NCI-H345 treated with DMSO at 0.1 percent for 48 hours (cell line): ENCODE results near the gene EDEM2.
"Not testable (repeated sequence)": the region's sequence is repeated elsewhere in the genome, so short reads cannot be mapped to it uniquely, and the experiment has no call there.

Experiments used
- DNase-seq: peaks from one replicate; lab custom pipeline; 2025; ENCODE audit not compliant: unreplicated experiment; lab: John Stamatoyannopoulos, UW

Gene EDEM2

DNA sequence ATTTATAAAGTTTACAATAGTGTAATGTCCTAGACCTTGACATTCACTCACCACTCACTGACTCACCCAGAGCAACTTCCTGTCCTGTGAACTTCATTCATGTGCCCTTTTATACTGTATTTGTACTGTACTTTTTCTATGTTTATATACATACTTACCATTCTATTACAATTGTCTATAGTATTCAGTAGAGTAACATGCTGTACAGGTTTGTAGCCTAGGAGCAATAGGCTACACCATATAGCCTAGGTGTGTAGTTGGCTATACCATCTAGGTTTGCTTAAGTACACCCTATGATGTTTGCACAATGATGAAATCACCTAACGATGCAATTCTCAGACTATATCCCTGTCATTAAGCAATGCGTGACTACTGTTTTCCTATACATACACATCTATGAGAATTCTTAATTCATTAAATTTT lies 17.5 kb downstream of the EDEM2 start:
- DNase-seq: no peak

DNA sequence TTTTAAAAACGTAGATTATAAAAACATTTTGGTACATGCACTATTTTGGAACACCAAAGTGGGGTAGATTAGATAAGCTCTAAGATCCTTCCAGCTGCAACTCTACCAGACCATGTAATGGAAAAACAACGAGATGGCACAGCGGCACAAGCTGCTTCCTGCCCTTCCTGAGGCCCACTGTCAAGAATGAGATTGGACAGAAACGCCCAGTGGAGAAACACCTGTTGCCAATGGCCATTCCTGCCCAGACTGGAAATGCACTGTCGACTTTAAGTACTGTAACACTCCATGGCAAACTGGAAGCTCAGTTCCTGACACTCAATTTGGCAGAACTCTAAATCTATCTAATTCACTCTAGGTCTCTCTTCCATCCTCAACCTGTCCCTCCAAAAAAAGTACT lies 21.4 kb downstream of the EDEM2 start:
- DNase-seq: no peak

DNA sequence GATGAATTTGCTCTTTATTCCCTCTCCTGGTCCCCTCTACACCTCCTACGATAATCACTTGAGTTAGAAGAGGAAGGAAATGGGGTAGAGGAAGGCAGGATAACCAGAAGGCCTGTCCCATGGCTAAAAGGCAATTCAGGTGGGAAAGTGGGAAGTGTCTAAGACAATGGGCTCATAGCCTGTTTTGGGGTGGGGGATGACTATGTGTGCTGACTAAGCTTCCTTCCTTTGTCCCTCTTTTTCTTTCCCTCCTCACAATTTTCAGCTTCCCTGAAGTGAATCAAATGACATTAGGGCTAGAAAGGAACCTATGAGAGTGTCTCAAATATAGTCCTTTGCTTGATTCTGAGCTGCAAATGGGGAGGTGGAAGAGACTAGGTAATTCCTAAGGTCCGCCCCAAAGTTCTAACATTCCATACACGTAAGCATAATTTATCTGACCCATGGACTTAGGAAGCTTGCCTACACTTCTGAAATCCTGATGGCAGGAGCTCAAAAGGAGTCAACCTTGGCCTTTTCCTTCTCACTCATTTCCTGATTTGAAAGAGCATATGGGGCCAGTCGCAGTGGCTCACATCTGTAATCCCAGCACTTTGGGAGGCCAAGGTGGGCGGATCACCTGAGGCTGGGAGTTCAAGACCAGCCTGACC lies 24.3 kb downstream of the EDEM2 start:
- DNase-seq: no peak

DNA sequence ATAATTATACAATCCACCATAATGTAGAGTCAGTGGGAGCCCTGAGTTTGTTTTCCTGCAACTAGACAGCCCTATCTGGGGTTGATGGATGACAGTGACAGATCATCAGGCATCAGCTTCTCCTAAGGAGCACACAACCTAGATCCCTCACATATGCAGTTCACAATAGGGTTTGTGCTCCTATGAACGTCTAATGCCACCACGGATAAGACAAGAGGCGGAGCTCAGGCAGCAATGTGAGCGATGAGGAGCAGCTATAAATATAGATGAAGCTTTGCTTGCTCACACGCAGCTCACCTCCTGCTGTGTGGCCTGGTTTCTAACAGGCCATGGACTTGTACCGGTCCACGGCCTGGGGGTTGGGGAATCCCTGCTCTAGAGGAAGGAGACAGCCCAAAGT lies 25.9 kb downstream of the EDEM2 start:
- no peak for DNase-seq

DNA sequence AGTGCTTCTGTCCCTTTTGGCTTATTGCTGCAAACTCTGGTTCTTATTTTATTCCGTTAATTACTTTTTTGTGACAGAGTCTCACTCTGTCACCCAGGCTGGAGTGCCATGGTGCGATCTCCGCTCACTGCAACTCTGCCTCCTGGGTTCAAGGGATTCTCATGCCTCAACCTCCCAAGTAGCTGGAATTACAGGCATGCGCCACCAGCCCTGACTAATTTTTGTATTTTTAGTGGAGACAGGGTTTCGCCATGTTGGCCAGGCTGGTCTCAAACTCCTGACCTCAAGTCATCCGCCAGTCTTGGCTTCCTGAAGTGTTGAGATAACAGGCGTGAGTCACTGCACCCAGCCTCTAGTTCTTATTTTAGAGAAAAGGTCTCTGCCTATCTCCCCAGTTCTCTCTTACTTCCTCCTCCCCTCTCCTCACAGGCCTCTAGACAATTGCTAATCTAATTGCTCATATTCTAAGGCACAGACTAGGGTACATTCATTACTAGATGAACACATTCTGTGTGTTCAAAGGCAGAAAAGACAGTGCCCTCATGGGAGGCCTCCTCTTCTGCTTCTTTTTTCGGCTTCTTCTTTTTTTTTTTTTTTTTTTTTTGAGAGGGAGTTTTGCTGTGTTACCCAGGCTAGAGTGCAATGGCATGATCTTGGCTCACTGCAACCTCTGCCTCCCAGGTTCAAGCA lies 27.0 kb downstream of the EDEM2 start:
- DNase-seq: no peak

DNA sequence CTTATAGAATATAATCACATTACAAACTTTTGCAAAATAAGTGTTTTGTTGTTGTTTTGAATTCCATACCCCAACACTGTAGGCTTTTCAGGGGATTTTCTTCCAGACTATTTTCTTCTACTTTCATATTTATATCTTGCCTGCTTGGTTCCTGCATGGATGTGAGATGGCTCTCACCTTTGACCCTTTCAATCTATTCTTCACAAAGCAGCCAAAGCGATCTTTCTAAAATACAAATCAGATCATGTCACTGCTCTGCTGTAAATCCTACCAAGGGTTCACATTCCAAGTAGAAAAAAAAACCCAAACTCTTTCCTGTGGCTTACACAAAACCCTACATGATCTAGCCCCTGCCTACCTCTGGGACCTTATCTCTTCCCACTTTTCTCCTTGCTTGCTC lies 29.5 kb downstream of the EDEM2 start:
- DNase-seq: no peak

DNA sequence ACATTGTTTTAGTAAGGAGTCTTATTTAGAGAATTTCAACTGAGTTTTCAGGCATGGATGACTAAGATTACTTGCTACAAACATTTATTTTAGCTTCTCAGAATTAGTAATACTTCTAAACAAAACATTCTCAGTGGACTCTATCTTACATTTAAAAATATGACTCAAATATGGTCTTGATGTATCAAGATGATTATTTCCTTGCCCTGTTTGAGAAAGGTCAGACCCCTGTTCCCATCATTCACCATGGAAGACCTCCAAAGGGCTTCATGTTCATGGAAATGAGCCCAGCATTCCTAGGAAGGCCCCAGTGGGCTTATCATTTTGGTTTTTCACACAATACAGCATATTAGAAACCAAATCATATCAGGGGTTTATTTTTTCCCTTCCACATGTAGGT lies 29.9 kb downstream of the EDEM2 start:
- no peak for DNase-seq

DNA sequence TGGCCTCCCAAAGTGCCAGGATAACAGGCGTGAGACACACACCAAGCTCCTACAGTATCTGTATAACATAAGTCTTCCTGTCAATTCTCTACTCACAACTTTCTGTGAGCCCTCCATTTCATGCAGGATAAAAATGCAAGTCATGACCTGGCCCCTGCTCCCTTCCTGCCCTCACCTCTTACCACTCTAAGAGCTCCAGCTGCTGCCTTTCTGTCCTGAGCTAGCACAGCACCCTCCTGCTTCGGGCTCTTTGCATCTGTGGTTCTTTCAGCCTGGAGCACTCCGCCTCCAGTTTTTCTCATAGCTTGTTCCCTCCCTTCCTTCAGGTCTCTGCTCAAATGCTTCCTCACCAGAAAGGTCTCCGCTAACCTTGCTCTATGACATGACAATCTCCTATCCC lies 30.9 kb downstream of the EDEM2 start:
- DNase-seq: no peak

DNA sequence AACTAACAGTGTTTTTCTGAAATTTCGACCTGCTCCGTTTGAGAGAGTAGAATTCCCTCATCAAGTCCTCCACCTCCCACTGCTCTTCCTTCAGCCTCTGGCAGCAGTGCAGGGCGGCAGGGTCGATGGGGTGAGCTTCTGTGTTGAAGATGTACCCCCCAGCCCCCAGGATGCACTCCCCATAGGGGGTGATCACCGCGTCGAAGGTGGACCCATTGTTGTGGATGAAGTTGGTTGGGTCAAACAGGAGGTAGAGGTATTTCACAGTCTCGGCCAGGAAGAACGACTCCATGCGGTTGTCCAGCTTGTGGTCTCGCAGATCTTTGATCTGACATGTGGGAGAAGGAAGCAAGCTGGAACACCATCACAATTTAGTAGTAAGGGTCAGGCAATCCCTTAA lies 31.5 kb downstream of the EDEM2 start:
- no peak for DNase-seq

DNA sequence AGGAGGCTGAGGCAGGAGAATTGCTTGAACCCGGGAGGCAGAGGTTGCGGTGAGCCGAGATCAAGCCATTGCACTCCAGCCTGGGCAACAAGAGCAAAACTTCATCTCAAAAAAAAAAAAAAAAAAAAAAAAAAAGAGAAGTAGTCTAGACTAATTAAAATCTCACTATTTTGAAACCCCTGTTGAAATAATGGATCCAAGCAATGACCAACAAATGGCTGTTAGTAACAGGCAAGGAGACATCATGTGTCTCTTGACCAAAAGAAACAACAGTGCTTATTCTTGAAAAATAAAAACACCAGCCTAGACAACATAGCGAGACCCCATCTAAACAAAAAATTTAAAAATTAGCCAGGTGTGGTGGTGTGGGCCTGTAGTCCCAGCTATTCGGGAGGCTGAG lies 34.9 kb downstream of the EDEM2 start:
- not testable (repeated sequence) for DNase-seq

DNA sequence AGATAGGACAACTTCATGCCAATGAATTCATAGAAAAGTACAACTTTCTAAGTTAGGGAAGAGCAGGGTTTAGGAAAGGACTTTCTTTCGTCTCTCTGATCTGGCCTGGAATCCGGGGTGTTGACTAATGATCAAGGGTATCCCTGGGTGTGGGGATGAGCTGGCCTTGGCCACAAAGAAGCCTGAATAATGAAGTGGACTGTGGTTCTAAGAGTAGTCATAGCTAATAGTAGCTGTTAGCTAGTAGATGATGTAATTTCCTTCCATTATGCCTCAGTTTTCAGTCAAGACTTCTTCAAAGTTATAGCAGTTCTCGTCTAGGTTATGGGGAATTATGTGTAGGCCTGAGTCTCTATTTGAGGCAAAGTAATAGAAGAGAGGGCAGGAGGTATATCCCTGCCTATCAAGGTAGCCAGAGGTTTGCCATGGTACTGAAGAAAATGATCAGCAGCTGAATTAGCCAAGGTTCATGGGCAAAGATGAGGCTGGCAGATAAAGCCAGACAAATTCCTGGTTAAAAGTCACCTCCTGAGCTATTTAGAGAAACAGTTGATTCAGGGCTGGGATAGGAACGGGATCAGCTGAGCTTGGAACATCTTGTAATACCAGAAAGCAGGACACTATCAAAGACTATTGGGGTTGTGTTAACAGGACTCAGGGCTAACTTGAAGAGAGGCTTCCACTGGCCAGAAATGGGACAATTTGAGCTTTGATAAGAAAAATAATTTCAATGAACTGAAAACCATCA lies 35.8 kb downstream of the EDEM2 start:
- DNase-seq: no peak

DNA sequence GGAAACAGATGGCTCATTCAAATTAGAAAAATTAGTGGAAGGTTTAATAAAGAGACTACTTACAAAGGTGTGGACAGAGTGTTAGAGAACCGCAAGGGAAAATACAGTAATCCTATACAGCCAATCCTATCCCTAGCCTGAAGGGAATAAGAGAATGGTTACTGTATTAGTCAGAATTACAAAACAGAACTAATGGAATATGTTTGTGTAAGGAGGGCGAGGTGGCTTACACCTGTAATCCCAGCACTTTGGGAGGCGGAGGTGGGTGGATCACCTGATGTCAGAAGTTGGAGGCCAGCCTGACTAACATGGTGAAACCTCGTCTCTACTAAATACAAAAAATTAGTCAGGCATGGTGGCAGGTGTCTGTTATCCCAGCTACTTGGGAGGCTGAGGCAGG lies 38.2 kb downstream of the EDEM2 start:
- DNase-seq: no peak

DNA sequence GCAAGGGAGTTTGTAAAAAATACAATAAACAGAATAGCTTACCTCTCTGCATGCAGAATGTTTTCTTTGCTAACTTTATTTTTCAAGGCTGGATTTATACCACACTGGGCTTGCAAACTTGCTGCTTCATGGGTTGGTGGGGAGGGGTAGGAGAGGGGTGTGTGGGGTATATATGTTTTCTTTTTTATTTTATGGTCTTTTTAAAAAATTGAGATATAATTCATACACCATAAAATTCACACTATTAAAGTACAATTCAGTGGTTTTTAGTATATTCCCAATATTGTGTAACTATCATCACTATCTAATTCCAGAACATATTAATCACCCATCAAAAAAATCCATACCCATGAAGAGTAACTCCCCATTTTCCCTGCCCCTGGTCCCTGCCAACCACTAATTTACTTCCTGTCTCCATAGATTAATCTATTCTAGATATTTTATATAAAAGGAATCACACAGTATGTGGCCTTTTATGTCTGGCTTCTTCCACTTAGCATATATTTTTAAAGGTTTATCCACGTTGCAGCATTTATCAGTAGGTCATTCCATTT lies 40.2 kb downstream of the EDEM2 start:
- no peak for DNase-seq

DNA sequence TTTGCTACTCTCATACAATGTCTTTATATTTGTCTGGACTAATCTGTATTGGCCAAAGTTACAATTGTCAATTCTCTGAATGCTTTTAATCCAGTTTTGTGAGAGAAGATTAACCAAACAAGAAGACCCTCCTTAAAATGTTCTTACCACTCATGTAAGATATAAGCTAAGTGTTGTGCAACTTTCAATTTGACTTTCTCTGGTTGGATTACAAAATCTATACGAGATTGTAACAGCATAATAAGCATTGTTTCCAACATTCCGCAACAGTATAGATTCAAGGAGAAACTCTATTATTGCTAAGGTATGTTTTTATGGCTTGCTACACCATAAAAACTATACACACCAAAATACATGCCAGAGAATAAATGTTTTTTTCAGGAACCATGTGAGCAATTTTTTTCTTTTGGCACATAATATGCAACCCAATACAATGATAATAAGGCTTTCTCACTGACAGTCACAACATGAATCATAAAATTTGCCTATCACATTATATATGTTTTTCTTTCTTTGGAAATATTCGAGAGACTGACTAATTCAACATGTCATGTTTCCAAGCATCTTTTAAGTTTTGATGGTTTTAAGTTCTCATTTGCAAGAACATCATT lies 42.3 kb downstream of the EDEM2 start:
- no peak for DNase-seq

DNA sequence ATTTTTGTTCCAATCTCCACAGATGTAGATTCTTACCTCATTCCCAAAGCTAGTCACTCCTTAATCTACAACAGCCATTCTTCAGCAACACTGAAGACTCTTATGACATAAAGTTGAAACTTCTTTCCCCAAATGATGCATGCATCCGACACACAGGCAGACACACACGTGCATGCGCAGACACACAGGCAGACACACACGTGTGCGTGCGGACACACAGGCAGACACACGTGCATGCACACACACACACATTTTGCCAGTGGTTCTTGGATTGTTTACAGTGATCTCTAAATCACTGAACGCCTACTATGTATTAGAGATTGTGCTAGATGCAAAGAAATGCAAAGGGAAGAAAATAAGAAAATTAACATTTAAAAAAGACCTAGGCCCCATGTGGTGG lies 45.5 kb downstream of the EDEM2 start:
- DNase-seq: no peak

DNA sequence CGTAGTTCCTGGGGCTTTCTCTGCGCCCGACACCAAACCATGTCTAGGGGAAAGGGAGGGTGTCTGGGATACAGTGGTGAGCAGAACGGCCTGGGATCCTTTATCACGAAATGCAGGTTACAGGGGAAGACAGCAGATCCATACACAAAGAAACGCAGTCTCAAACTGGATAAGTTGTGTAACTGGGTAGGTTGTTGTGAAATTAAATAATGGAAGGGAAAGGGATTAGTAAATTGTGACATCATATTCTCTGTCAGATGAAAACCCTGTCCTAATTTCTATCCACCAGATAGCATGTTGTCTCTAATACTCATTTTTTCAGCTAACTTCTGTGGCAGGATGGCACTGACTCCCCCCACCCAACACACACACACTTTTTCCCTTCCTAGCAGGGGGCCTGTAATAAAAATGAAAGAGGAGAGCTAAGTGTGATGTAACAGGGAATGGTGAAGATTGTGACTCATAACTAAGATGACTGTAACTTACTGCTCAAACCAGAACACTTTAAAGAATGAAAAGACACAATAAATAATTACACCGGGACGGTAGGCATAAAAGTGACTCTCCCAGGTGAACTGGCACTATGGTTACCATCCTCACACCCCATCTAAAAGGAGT lies 53.8 kb downstream of the EDEM2 start:
- no peak for DNase-seq

DNA sequence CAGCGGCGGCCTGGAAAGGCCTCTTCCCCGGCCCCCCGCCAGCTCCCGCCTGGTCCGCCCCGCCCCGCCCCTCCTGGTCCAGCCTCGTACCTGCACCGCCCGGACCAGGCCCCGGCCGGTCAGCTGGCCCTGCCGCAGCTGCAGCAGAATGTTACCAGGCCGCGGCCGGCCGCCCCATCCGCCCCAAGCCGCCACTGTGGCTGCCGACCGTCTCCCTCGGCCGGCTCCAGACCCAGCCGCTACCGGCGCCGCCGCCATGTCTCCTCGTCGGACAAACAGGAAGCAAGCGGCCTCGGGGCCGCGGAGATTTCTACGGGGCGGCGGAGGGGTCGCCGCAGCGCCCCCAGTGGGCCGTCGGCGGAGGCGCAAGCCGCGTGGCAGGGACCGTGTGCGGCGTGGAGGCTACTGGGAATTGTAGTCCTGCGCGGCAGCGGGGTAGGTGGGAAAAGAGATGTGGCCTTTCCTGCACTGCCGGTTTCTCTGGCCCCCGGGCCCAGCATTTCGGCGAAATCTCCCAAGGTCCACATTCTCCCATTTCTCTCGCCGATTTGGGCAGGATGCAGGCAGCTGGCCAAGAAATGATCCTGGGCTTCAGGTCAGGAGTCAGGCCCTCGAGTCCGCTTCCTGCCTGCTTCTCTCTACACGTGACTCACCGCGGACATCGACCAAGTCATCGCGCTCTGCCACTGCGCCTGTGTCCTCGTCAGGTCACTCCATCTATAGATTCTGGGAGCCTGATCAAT lies 54.4 kb downstream of the EDEM2 start, which contains the start of gene TRPC4AP:
Gene TRPC4AP (minus strand): TSS at position 284 of the 743 bp plus-strand sequence. CDS start 26 bp downstream, at position 258.
- peak; percentile 91 for DNase-seq

DNA sequence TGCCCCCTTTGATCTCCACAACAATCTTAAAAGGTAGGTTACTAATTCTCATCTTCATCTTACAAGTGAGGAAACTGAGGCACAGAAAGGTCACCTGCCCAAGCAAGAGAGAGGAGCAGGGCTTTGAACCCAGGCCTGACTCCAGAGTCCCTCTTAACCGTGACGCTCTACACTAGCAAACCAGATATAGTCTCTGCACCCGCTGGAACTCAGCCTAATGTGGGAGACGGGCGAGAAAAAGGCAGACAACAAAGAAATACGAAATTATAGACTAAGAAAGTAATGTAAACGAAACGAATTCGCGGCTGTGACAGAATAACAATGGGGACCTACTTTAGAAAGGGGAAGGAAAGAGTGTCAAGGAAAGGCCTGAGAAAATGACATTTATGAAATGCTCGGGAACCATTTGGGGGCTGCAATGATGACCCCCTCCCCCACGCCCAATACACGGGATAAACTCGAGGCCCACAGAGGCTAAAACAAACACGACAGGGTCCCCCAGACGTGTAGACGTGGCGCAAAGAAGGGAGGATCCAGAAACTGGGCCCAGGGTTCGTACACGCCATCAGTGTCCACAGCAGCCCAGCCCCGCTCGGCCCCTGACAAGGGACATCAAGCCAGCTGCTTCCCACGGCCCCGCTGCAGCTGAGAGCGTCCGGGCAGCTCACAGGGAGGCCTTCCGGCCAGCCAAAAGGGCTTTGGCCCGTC lies 55.2 kb downstream of the EDEM2 start:
- DNase-seq: peak; percentile 26

DNA sequence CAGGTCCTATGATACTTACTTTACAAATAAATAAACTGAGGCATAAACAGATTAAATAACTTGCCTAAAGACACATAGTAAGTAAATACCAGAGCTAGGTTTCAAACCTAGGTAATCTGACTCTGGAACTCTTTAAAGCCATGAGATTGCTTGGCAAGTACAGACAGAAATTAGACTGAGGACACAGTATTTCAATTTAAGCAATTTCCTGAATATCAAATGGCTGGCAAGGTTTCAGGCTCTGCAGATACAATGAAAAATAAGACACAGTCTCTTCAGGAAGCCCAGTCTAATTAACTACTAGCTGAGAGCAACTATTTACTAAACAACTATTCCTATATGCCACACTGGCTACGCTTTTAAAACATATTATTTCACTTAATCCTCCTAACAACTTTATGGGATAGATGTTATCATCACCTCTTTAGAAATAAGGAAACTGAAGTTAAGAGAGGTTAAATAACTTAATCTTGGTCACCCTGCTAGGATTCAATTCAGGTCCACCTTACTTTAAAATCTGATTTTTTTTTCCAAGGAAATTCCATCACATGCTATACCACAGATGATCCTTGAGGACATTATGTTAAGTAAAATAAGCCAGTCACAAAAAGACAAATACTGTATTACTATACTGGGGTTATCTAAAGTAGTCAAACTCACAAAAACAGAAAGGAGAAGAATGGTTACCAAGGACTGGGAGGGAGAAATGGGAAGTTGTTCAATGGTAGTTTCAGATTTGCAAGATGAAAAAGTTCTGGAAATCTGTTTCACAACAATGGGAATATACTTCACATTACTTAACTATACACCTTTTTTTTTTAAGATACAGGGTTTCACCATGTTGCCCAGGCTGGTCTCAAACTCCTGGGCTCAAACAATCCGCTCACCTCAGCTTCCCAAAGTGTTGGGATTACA lies 58.6 kb downstream of the EDEM2 start:
- no peak for DNase-seq
